ENCODE data around the gene GABRG3.

GRCh38 chr15:27057904-27058645 lies 87.1 kb downstream of the GABRG3 start:
- TF ChIP-seq, protein P1, sequence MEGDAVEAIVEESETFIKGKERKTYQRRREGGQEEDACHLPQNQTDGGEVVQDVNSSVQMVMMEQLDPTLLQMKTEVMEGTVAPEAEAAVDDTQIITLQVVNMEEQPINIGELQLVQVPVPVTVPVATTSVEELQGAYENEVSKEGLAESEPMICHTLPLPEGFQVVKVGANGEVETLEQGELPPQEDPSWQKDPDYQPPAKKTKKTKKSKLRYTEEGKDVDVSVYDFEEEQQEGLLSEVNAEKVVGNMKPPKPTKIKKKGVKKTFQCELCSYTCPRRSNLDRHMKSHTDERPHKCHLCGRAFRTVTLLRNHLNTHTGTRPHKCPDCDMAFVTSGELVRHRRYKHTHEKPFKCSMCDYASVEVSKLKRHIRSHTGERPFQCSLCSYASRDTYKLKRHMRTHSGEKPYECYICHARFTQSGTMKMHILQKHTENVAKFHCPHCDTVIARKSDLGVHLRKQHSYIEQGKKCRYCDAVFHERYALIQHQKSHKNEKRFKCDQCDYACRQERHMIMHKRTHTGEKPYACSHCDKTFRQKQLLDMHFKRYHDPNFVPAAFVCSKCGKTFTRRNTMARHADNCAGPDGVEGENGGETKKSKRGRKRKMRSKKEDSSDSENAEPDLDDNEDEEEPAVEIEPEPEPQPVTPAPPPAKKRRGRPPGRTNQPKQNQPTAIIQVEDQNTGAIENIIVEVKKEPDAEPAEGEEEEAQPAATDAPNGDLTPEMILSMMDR (IDR thresholded peaks at IDR 0.05; ENCODE audit: extremely low read depth in 1 of 2, insufficient read depth in 1 of 2, low read depth in 1 of 2, low read length in 2 of 2), result no peak
- TF ChIP-seq POLR2AphosphoS5 (IDR thresholded peaks at IDR 0.05; ENCODE audit: insufficient read depth, low read depth, low read length) (no peak), POLR2A (IDR thresholded peaks at IDR 0.05; ENCODE audit: low read depth, low read length) (no peak), EZH2 (IDR thresholded peaks at IDR 0.05; ENCODE audit: borderline replicate concordance, low read depth, low read length, severe bottlenecking) (no peak)

Measured in endothelial cell of umbilical vein (primary cell).